Neuronal stem cell (in vitro differentiated cells): Measurements from ENCODE around the gene KCNJ12.
"Not testable (repeated sequence)": the region's sequence is repeated elsewhere in the genome, so short reads cannot be mapped to it uniquely, and the experiment has no call there.

Experiments
- DNase-seq: peaks from one replicate; pipeline ENCODE4 v3.0.0-alpha.2; 2013; ENCODE audit warnings: low spot score
- H2AFZ ChIP-seq: one replicate; pipeline ENCODE4 v1.6.1; 2013; ENCODE audit warnings: mild to moderate bottlenecking, low read length, inconsistent platforms
- H2AK5ac ChIP-seq: 2 replicates; pipeline ENCODE4 v1.6.1; 2013; ENCODE audit warnings: low read depth, mild to moderate bottlenecking, inconsistent platforms, low read length, moderate library complexity, mixed read lengths
- H2BK120ac ChIP-seq: 2 replicates; pipeline ENCODE4 v1.6.1; 2013; ENCODE audit warnings: low read depth, mild to moderate bottlenecking, inconsistent platforms, low read length, moderate library complexity, mixed read lengths
- H2BK12ac ChIP-seq: one replicate; pipeline ENCODE4 v1.6.1; 2013; ENCODE audit warnings: low read length, inconsistent platforms
- H2BK15ac ChIP-seq: 2 replicates; pipeline ENCODE4 v1.6.1; 2013; ENCODE audit warnings: mild to moderate bottlenecking, low read length, inconsistent platforms, mixed read lengths
- H2BK5ac ChIP-seq: one replicate; pipeline ENCODE4 v1.6.1; 2013; ENCODE audit warnings: inconsistent platforms, mild to moderate bottlenecking, low read length, moderate library complexity
- H3K14ac ChIP-seq: one replicate; pipeline ENCODE4 v1.6.1; 2013; ENCODE audit warnings: low read length, inconsistent platforms
- H3K18ac ChIP-seq: 2 replicates; pipeline ENCODE4 v1.6.1; 2013; ENCODE audit warnings: low read length, inconsistent platforms
- H3K23ac ChIP-seq: 2 replicates; pipeline ENCODE4 v1.6.1; 2013; ENCODE audit warnings: low read depth, mild to moderate bottlenecking, mixed read lengths, low read length, inconsistent platforms; ENCODE audit not compliant: poor library complexity
- H3K27ac ChIP-seq: replicated peaks from 3 replicates; pipeline ENCODE4 v1.5.1; 2013; ENCODE audit warnings: low read length, inconsistent platforms
- H3K27me3 ChIP-seq, 3 experiments: 2 replicates each; pipeline ENCODE4 v1.6.1; 2013; ENCODE audit warnings: low read length in 3 of 3, mild to moderate bottlenecking in 2 of 3, inconsistent platforms in 1 of 3, low read depth in 1 of 3, mixed read lengths in 1 of 3, moderate library complexity in 1 of 3; ENCODE audit not compliant: control insufficient read depth in 3 of 3, insufficient read depth in 3 of 3
- H3K36me3 ChIP-seq, 2 donors: replicated peaks in 1 of 2; 2 replicates each; pipeline ENCODE4 v1.6.1; 2013; ENCODE audit warnings: low read length in 2 of 2; ENCODE audit not compliant: control insufficient read depth in 2 of 2, insufficient read depth in 2 of 2
- H3K4ac ChIP-seq: 2 replicates; pipeline ENCODE4 v1.6.1; 2013; ENCODE audit warnings: inconsistent platforms, mild to moderate bottlenecking, low read length, moderate library complexity
- H3K4me1 ChIP-seq, 2 donors: 1 replicate in 1 of 2; 2 replicates in 1 of 2; pipeline ENCODE4 v1.6.1; 2013; ENCODE audit warnings: low read length in 2 of 2, low read depth in 1 of 2; ENCODE audit not compliant: control insufficient read depth in 2 of 2, insufficient read depth in 1 of 2
- H3K4me2 ChIP-seq: one replicate; pipeline ENCODE4 v1.6.1; 2013; ENCODE audit warnings: mild to moderate bottlenecking, low read length, inconsistent platforms; ENCODE audit not compliant: insufficient read depth, poor library complexity, severe bottlenecking
- H3K4me3 ChIP-seq, 2 donors: 2 replicates each; pipeline ENCODE4 v1.5.1; 2013; ENCODE audit warnings: low read length in 2 of 2, mild to moderate bottlenecking in 2 of 2, inconsistent platforms in 1 of 2, moderate library complexity in 1 of 2
- H3K79me1 ChIP-seq: one replicate; pipeline ENCODE4 v1.6.1; 2013; ENCODE audit warnings: low read depth, mild to moderate bottlenecking, inconsistent platforms, low read length, moderate library complexity
- H3K9ac ChIP-seq: one replicate; pipeline ENCODE4 v1.6.1; 2013; ENCODE audit warnings: mild to moderate bottlenecking, low read depth, low read length, inconsistent platforms; ENCODE audit not compliant: poor library complexity
- H3K9me3 ChIP-seq, 2 donors: replicated peaks in 1 of 2; 2 replicates each; pipeline versions ENCODE3 to v1.6.1; 2013; ENCODE audit warnings: low read length in 2 of 2, mild to moderate bottlenecking in 2 of 2, inconsistent platforms in 1 of 2, low read depth in 1 of 2, mixed read lengths in 1 of 2, moderate library complexity in 1 of 2; ENCODE audit not compliant: control insufficient read depth in 2 of 2, insufficient read depth in 1 of 2
- H4K8ac ChIP-seq: one replicate; pipeline ENCODE4 v1.6.1; 2013; ENCODE audit warnings: low read depth, mild to moderate bottlenecking, inconsistent platforms, low read length, moderate library complexity
- H4K91ac ChIP-seq: one replicate; pipeline ENCODE4 v1.6.1; 2013; ENCODE audit warnings: low read length, low read depth, mild to moderate bottlenecking, inconsistent platforms; ENCODE audit not compliant: poor library complexity
- WGBS, 2 donors: extraction: QIAGEN DNeasy Blood & Tissue Kit; methylation state at CpG; one replicate each; pipeline ENCODE4 v1.1.7; 2013; ENCODE audit warnings: missing lambda C conversion rate in 2 of 2, mixed read lengths in 1 of 2; ENCODE audit not compliant: insufficient read length in 2 of 2, insufficient replicate concordance in 1 of 2; ENCODE audit errors: extremely low coverage in 2 of 2; 5-methylcytosine and 5-hydroxymethylcytosine counted together

The KCNJ12 gene

DNA sequence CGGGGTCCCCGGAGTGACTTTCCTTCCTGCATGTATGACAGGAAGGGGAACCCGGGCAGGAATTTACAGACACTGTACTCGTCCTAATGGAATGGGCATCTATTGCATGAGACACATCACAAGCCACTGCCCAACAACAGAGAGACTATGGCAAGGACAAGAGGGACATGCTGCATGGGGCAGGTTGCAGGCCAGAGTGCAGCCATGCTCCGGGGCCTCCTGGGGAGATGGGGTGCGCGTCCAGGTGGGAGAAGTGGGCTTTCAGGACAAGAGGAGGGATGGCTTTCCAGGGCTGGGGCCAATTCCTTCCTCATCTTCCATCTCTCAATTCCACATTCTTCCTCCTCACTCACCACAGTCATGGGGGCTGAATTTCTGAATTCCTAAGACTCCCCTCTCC lies 60.3 kb downstream of the KCNJ12 start:
- no CpG with 5 or more reads among the region's 7 CpGs for WGBS, 2 donors
- not testable (repeated sequence) for H2BK5ac ChIP-seq, H3K9me3 ChIP-seq, H2BK15ac ChIP-seq, H2BK12ac ChIP-seq, DNase-seq, H3K4me1 ChIP-seq, H3K23ac ChIP-seq, H3K27me3 ChIP-seq, H2AFZ ChIP-seq, H4K8ac ChIP-seq, H3K36me3 ChIP-seq, H2BK120ac ChIP-seq, H3K27ac ChIP-seq, H3K4me2 ChIP-seq, H3K4ac ChIP-seq, H3K18ac ChIP-seq, H3K79me1 ChIP-seq, H3K14ac ChIP-seq, H4K91ac ChIP-seq, H2AK5ac ChIP-seq, H3K4me3 ChIP-seq, H3K9ac ChIP-seq

GRCh38 chr17:21436883-21437836 lies 61.0 kb downstream of the KCNJ12 start:
- H3K27me3 ChIP-seq, H3K79me1 ChIP-seq, H4K8ac ChIP-seq, DNase-seq, H3K27ac ChIP-seq, H2BK5ac ChIP-seq, H3K4me3 ChIP-seq, H2BK120ac ChIP-seq, H3K36me3 ChIP-seq, H2BK15ac ChIP-seq, H3K23ac ChIP-seq, H3K4me2 ChIP-seq, H3K9ac ChIP-seq, H2BK12ac ChIP-seq, H2AFZ ChIP-seq, H3K4me1 ChIP-seq, H3K18ac ChIP-seq, H3K4ac ChIP-seq, H3K9me3 ChIP-seq, H2AK5ac ChIP-seq, H4K91ac ChIP-seq: not testable (repeated sequence)
- H3K14ac ChIP-seq: peak overlapping the region; percentile 38
- WGBS, 2 donors: no CpG with 5 or more reads among the region's 15 CpGs

DNA sequence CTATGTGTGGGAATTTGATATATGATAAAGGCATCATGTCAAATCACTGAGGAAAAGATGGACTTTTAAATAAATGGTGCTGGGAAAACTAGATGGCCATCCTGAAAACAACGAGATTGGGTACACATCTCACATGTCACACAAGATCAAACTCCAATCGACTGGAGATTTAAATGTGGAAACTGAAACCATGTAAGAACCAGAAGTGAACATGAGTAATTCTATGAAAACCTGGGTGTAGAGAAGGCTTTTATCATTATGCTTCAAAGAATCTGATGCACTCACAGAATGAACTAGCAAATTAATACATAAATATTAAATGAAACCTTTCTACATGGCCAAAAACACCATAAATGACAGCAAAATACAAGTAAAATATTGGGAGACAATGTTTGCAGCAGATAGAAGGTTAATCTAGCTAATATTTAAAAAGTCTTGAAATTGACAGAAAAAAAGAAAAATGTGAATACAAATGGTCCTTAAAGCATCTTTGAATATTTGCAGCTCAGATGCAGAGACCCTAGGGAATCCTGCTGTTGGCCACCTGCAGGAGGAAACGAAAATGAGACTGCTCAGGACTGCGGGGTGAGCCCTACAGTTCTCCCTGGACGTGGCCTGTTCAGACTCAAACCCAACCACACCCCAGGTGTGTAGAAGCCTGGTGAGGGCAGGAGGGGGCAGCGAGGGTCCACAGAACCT lies 62.3 kb downstream of the KCNJ12 start:
- not testable (repeated sequence) for H2BK15ac ChIP-seq, H3K4ac ChIP-seq, H3K23ac ChIP-seq, H4K91ac ChIP-seq, H4K8ac ChIP-seq, H3K9ac ChIP-seq, H2BK120ac ChIP-seq, H3K27ac ChIP-seq, H3K27me3 ChIP-seq, H3K4me1 ChIP-seq, H3K4me2 ChIP-seq, H3K79me1 ChIP-seq, H2AK5ac ChIP-seq, H3K14ac ChIP-seq, H3K18ac ChIP-seq, H2BK12ac ChIP-seq, DNase-seq, H3K9me3 ChIP-seq, H3K4me3 ChIP-seq, H2AFZ ChIP-seq, H2BK5ac ChIP-seq, H3K36me3 ChIP-seq
- no CpG with 5 or more reads among the region's 6 CpGs for WGBS, 2 donors

- not testable (repeated sequence) for H2BK12ac ChIP-seq, H3K27me3 ChIP-seq, H3K9ac ChIP-seq, H3K79me1 ChIP-seq, H3K27ac ChIP-seq, H3K23ac ChIP-seq, DNase-seq, H3K4me3 ChIP-seq, H3K36me3 ChIP-seq, H4K8ac ChIP-seq, H3K18ac ChIP-seq, H2BK120ac ChIP-seq, H4K91ac ChIP-seq, H2AFZ ChIP-seq, H3K4ac ChIP-seq, H3K4me2 ChIP-seq, H2BK5ac ChIP-seq, H3K4me1 ChIP-seq, H3K9me3 ChIP-seq, H2BK15ac ChIP-seq, H2AK5ac ChIP-seq, H3K14ac ChIP-seq
- no CpG with 5 or more reads among the region's 5 CpGs for WGBS, 2 donors
Measured at GRCh38 chr17:21439015-21439336, 62.8 kb downstream of the KCNJ12 start.
